ENCODE measurements around the gene USP48. TPM values are rescaled to one million over a fixed set of nuclear protein-coding genes. Genes with fewer than 3 reads are reported as not detected.

Gene USP48
- total RNA-seq, 1 experiment from 2014 or later = 84.8 TPM

DNA sequence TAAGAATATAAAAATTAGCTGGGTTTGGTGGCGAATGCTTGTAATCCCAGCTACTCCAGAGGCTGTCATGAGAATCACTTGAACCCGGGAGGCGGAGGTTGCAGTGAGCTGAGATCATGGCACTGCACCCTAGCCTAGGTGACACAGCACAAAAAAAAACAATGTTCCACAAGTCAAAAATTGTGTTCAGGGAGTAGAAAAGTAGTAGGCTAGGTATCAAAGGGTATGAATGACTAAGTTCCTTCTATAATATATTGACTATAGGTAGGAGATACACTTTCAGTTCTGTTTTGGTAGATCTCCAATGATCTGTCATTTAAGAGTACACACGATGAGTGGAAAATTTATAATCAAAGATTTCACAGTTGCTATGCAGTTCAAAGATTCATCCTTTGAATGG lies 16.7 kb downstream of the USP48 start:
- H3K27ac Mint-ChIP-seq = peak overlapping the region; percentile 45 to 73 (median 72); a peak in 3 of 7 replicates
- no peak for DNase-seq
- H3K9me3 ChIP-seq (ENCODE audit: control insufficient read depth, low read depth, low read length) = no peaks in the 10 kb centered on the region
- no peak overlapping the region for H2BK120ac ChIP-seq (ENCODE audit: low read depth, low read length, poor library complexity, severe bottlenecking)
- no peak overlapping the region for H2BK20ac ChIP-seq (ENCODE audit: low read depth, low read length, poor library complexity, severe bottlenecking)
- no peak overlapping the region for H2BK15ac ChIP-seq (ENCODE audit: low read depth, low read length)
- H4K8ac ChIP-seq (replicated peaks; ENCODE audit: insufficient read length, low read depth, low read length) = no peak overlapping the region
- H3K27ac ChIP-seq (ENCODE audit: insufficient read length, low read depth, low read length) = no peak overlapping the region
- no peak overlapping the region for H3K4ac ChIP-seq (ENCODE audit: low read depth, low read length)
- H3K9me3 Mint-ChIP-seq = no peaks in the 10 kb centered on the region
- H2AFZ ChIP-seq (ENCODE audit: low read length) = no peak overlapping the region
- no peak overlapping the region for H3K18ac ChIP-seq (ENCODE audit: insufficient read length, low read depth, low read length)
- no peak overlapping the region for H3K9ac ChIP-seq (ENCODE audit: extremely low read depth, insufficient read length, low read length)
- H3K23ac ChIP-seq (ENCODE audit: insufficient read length, low read depth, low read length) = no peak overlapping the region
- TF ChIP-seq, protein P1, sequence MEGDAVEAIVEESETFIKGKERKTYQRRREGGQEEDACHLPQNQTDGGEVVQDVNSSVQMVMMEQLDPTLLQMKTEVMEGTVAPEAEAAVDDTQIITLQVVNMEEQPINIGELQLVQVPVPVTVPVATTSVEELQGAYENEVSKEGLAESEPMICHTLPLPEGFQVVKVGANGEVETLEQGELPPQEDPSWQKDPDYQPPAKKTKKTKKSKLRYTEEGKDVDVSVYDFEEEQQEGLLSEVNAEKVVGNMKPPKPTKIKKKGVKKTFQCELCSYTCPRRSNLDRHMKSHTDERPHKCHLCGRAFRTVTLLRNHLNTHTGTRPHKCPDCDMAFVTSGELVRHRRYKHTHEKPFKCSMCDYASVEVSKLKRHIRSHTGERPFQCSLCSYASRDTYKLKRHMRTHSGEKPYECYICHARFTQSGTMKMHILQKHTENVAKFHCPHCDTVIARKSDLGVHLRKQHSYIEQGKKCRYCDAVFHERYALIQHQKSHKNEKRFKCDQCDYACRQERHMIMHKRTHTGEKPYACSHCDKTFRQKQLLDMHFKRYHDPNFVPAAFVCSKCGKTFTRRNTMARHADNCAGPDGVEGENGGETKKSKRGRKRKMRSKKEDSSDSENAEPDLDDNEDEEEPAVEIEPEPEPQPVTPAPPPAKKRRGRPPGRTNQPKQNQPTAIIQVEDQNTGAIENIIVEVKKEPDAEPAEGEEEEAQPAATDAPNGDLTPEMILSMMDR (conservative IDR thresholded peaks at IDR 0.05) = no peak
- no peak overlapping the region for H4K5ac ChIP-seq (ENCODE audit: insufficient read length, low read depth, low read length)
- no peak overlapping the region for H3K56ac ChIP-seq (ENCODE audit: insufficient read length, low read depth, low read length)
- H4K91ac ChIP-seq (ENCODE audit: insufficient read length, low read depth, low read length) = no peak overlapping the region
- H3K4me1 Mint-ChIP-seq = peaks cover 22 to 37% of the 10 kb centered on the region in 2 experiments
- H4K20me1 ChIP-seq (ENCODE audit: control insufficient read depth, insufficient read depth, insufficient read length) = no peaks in the 10 kb centered on the region
- H3K27me3 Mint-ChIP-seq (ENCODE audit: low read depth) = no peaks in the 10 kb centered on the region
- H3K27me3 ChIP-seq (ENCODE audit: insufficient read depth, low read length) = no peaks in the 10 kb centered on the region
- H2AK5ac ChIP-seq (ENCODE audit: insufficient read length, low read length) = no peak overlapping the region
- H3K14ac ChIP-seq (ENCODE audit: insufficient read depth, low read length) = no peak overlapping the region
- H3K79me2 ChIP-seq (ENCODE audit: insufficient read depth, low read length) = peaks cover 33% of the 10 kb centered on the region; the same call in 1 of the 2 replicates
- peaks cover 13% of the 10 kb centered on the region for H3K79me1 ChIP-seq (ENCODE audit: insufficient read depth, low read depth, low read length, poor library complexity, severe bottlenecking)
- H2BK12ac ChIP-seq (ENCODE audit: insufficient read length, low read depth, low read length) = no peak overlapping the region
- H3T11ph ChIP-seq (ENCODE audit: low read length) = no peak overlapping the region
- H3K36me3 Mint-ChIP-seq (ENCODE audit: insufficient read depth in 1 of 3, low read depth in 3 of 3) = peaks cover 0 to 4% (median 0%) of the 10 kb centered on the region in 3 experiments; a peak in 3 of 7 replicates
- no CpG with 5 or more reads among the region's 4 CpGs for WGBS (ENCODE audit: extremely low coverage, insufficient read length, low lambda C conversion rate)
- no peak overlapping the region for H2BK5ac ChIP-seq (ENCODE audit: insufficient read length, low read length)
- no peaks in the 10 kb centered on the region for H3K23me2 ChIP-seq (ENCODE audit: insufficient read length, low read depth, low read length, poor library complexity, severe bottlenecking)
- H3K4me1 ChIP-seq (ENCODE audit: insufficient read depth, low read length) = peaks cover 6% of the 10 kb centered on the region; the same call in 1 of the 2 replicates
- H3K4me2 ChIP-seq (ENCODE audit: insufficient read depth, insufficient read length, low read length) = no peak overlapping the region
- no peak overlapping the region for H3K4me3 Mint-ChIP-seq
